ENCODE data around the gene H19. TPM values are rescaled to one million over a fixed set of nuclear protein-coding genes. Genes with fewer than 3 reads are reported as not detected.

Gene H19
- total and polyA plus RNA-seq, 2 of the 8 experiments (the other 6 are each of a cell fraction or from before 2014, with no cell fraction given) = 5.2 to 10.0 TPM

GRCh38 chr11:1989953-1990352 lies 7.7 kb downstream of the H19 start:
- Histone ChIP-seq H3K18ac (ENCODE audit: extremely low read depth, low read length) (no peak overlapping the region), H2AFZ (ENCODE audit: low read length) (no peak overlapping the region), H4K20me1 (replicated peaks in 1 of 2; ENCODE audit: control insufficient read depth in 1 of 2, insufficient read depth in 2 of 2, low read length in 2 of 2) (no peaks in the 10 kb centered on the region), H3K14ac (ENCODE audit: insufficient read length) (no peak overlapping the region), H3K27me3 (replicated peaks in 1 of 4; ENCODE audit: control insufficient read depth in 3 of 4, extremely low read depth in 1 of 4, insufficient read depth in 3 of 4, low read length in 3 of 4) (no peaks in the 10 kb centered on the region), H3K23ac (ENCODE audit: insufficient read length) (no peak overlapping the region), H3K79me2 (ENCODE audit: control insufficient read depth in 1 of 2, insufficient read depth in 2 of 2, low read length in 2 of 2) (no peaks in the 10 kb centered on the region), H3K4me3 (ENCODE audit: extremely low read depth in 1 of 4, insufficient read depth in 2 of 4, low read depth in 3 of 4, low read length in 4 of 4) (no peak overlapping the region), H3K4me1 (replicated peaks in 1 of 4; ENCODE audit: control insufficient read depth in 3 of 4, insufficient read depth in 4 of 4, low read length in 3 of 4) (no peaks in the 10 kb centered on the region), H3K9me3 (ENCODE audit: insufficient read depth in 2 of 2, low read depth in 1 of 2, low read length in 1 of 2) (no peaks in the 10 kb centered on the region), H2BK120ac (replicated peaks; ENCODE audit: low read depth, low read length) (no peak overlapping the region), H3K23me2 (ENCODE audit: low read depth, low read length) (no peaks in the 10 kb centered on the region), H4K5ac (ENCODE audit: insufficient read length, low read depth, low read length) (no peak overlapping the region), H2BK5ac (ENCODE audit: low read depth, low read length) (no peak overlapping the region), H2AK5ac (ENCODE audit: low read depth, low read length) (no peak overlapping the region), H3K4me2 (ENCODE audit: insufficient read depth in 1 of 2, low read depth in 2 of 2, low read length in 2 of 2) (no peak overlapping the region), H3K4ac (replicated peaks; ENCODE audit: insufficient read length, low read depth, low read length) (no peak overlapping the region), H4K8ac (ENCODE audit: extremely low read depth, insufficient read depth, low read length) (no peak overlapping the region), H2BK20ac (ENCODE audit: low read length) (no peak overlapping the region), H3K27ac (ENCODE audit: low read depth, low read length) (no peak overlapping the region), H3K79me1 (ENCODE audit: low read depth, low read length) (no peaks in the 10 kb centered on the region), H2BK15ac (ENCODE audit: low read length) (no peak overlapping the region), H2BK12ac (ENCODE audit: low read depth, low read length) (no peak overlapping the region), H3K9ac (replicated peaks in 1 of 4; ENCODE audit: extremely low read depth in 1 of 4, low read depth in 3 of 4, low read length in 3 of 4) (no peak overlapping the region), H4K91ac (replicated peaks; ENCODE audit: insufficient read length, low read length) (no peak overlapping the region), H3K56ac (replicated peaks; ENCODE audit: insufficient read length, low read depth, low read length) (no peak overlapping the region), H3K36me3 (ENCODE audit: control insufficient read depth in 2 of 4, insufficient read depth in 4 of 4, low read length in 3 of 4) (no peaks in the 10 kb centered on the region)
- TF ChIP-seq EGR1 (IDR thresholded peaks at IDR 0.05; ENCODE audit: borderline replicate concordance, low read depth, low read length) (no peak), RAD21 (IDR thresholded peaks at IDR 0.05 in 1 of 2, conservative IDR thresholded peaks at IDR 0.05 in 1 of 2; ENCODE audit: low read depth in 2 of 2, low read length in 2 of 2) (no peak), KDM1A (IDR thresholded peaks at IDR 0.05; ENCODE audit: borderline replicate concordance, low read length) (no peak), CTBP2 (IDR thresholded peaks at IDR 0.05; ENCODE audit: borderline replicate concordance, insufficient read depth, insufficient read length, low read length) (no peak), TAF1 (IDR thresholded peaks at IDR 0.05; ENCODE audit: low read depth, low read length) (no peak), TBP (IDR thresholded peaks at IDR 0.05; ENCODE audit: low read depth, low read length) (no peak), CREB1 (IDR thresholded peaks at IDR 0.05) (no peak), POLR2A (IDR thresholded peaks at IDR 0.05; ENCODE audit: control extremely low read depth in 1 of 2, low read depth in 2 of 2, low read length in 2 of 2) (no peak), JUN (IDR thresholded peaks at IDR 0.05; ENCODE audit: low read depth, low read length) (no peak), KDM5A (IDR thresholded peaks at IDR 0.05; ENCODE audit: low read length) (no peak), ZNF274 (IDR thresholded peaks at IDR 0.05; ENCODE audit: borderline replicate concordance, extremely low read depth, low read length) (no peak)
- TF ChIP-seq, protein P1, sequence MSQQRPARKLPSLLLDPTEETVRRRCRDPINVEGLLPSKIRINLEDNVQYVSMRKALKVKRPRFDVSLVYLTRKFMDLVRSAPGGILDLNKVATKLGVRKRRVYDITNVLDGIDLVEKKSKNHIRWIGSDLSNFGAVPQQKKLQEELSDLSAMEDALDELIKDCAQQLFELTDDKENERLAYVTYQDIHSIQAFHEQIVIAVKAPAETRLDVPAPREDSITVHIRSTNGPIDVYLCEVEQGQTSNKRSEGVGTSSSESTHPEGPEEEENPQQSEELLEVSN (IDR thresholded peaks at IDR 0.05) = no peak
- FAIRE-seq = no peak
- no CpG with 5 or more reads among the region's 15 CpGs for WGBS, 2 experiments (ENCODE audit: extremely low coverage in 1 of 2, insufficient coverage in 1 of 2, insufficient read length in 1 of 2, insufficient replicate concordance in 2 of 2, low coverage in 1 of 2, low lambda C conversion rate in 2 of 2, missing lambda C conversion rate in 1 of 2)
- ChIA-PET POLR2A (ENCODE audit: partially characterized antibody) (no interaction called here), CTCF (ENCODE audit: partially characterized antibody) (interaction anchor here (0.7 to 1.7 kb wide), 3 partner anchors 36 to 296 kb away, joined by 3 read pairs; no protein-coding TSS in a partner anchor)
- no peak for DNase-seq (ENCODE audit: low read depth in 1 of 2, low spot score in 2 of 2)
